ENCODE measurements around the gene NOTCH1. TPM values are rescaled to one million over a fixed set of nuclear protein-coding genes. Genes with fewer than 3 reads are reported as not detected.

Gene NOTCH1
- total RNA-seq, 1 experiment from 2014 or later: 39.2 TPM

- TF ChIP-seq EZH2 (IDR thresholded peaks at IDR 0.05; ENCODE audit: low read depth): no peak
- TF ChIP-seq, protein P1, sequence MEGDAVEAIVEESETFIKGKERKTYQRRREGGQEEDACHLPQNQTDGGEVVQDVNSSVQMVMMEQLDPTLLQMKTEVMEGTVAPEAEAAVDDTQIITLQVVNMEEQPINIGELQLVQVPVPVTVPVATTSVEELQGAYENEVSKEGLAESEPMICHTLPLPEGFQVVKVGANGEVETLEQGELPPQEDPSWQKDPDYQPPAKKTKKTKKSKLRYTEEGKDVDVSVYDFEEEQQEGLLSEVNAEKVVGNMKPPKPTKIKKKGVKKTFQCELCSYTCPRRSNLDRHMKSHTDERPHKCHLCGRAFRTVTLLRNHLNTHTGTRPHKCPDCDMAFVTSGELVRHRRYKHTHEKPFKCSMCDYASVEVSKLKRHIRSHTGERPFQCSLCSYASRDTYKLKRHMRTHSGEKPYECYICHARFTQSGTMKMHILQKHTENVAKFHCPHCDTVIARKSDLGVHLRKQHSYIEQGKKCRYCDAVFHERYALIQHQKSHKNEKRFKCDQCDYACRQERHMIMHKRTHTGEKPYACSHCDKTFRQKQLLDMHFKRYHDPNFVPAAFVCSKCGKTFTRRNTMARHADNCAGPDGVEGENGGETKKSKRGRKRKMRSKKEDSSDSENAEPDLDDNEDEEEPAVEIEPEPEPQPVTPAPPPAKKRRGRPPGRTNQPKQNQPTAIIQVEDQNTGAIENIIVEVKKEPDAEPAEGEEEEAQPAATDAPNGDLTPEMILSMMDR (conservative IDR thresholded peaks at IDR 0.05): no peak
- ChIA-PET CTCF (no interaction called here), POLR2A (ENCODE audit: unreplicated experiment) (no interaction called here)
- Histone ChIP-seq H4K20me1 (ENCODE audit: insufficient read depth) (no peaks in the 10 kb centered on the region), H3K36me3 (ENCODE audit: low read depth) (no peaks in the 10 kb centered on the region), H3K4me3 (no peak overlapping the region), H2AFZ (no peak overlapping the region), H3F3A (ENCODE audit: insufficient read depth, low read depth) (peaks cover 4% of the 10 kb centered on the region; the same call in 1 of the 2 replicates), H3K9me3 (ENCODE audit: insufficient read depth, low read depth) (no peaks in the 10 kb centered on the region), H3K9me2 (ENCODE audit: insufficient read depth) (no peaks in the 10 kb centered on the region), H3K27ac (no peak overlapping the region), H3K4me1 (replicated peaks; ENCODE audit: insufficient read depth) (no peaks in the 10 kb centered on the region), H3K27me3 (ENCODE audit: insufficient read depth, low read depth) (peaks cover 41% of the 10 kb centered on the region), H3K4me2 (no peak overlapping the region), H3K79me2 (ENCODE audit: low read depth) (no peaks in the 10 kb centered on the region)
- BruUV-seq (replicated peaks): no TSS peak
- intact Hi-C loops (cut with micrococcal nuclease; ENCODE audit: unreplicated experiment): no loop called here
- DNase-seq: no peak
Measured at GRCh38 chr9:136592666-136593065, 46.8 kb upstream of the NOTCH1 start.

GRCh38 chr9:136590821-136591752 lies 45.2 kb upstream of the NOTCH1 start:
- BruUV-seq (replicated peaks): no TSS peak
- Histone ChIP-seq H3K9me2 (ENCODE audit: insufficient read depth) (no peaks in the 10 kb centered on the region), H4K20me1 (ENCODE audit: insufficient read depth) (no peaks in the 10 kb centered on the region), H3K27ac (no peak overlapping the region), H2AFZ (no peak overlapping the region), H3K9me3 (ENCODE audit: insufficient read depth, low read depth) (no peaks in the 10 kb centered on the region), H3K79me2 (ENCODE audit: low read depth) (no peaks in the 10 kb centered on the region), H3K4me2 (no peak overlapping the region), H3K36me3 (ENCODE audit: low read depth) (no peaks in the 10 kb centered on the region), H3K27me3 (ENCODE audit: insufficient read depth, low read depth) (peaks cover 41% of the 10 kb centered on the region), H3K4me1 (replicated peaks; ENCODE audit: insufficient read depth) (no peaks in the 10 kb centered on the region), H3K4me3 (no peak overlapping the region), H3F3A (ENCODE audit: insufficient read depth, low read depth) (peaks cover 4% of the 10 kb centered on the region; the same call in 1 of the 2 replicates)
- ChIA-PET CTCF (no interaction called here), POLR2A (ENCODE audit: unreplicated experiment) (no interaction called here)
- intact Hi-C loops (cut with micrococcal nuclease; ENCODE audit: unreplicated experiment): no loop called here
- no peak for DNase-seq
- no peak for TF ChIP-seq EZH2 (IDR thresholded peaks at IDR 0.05; ENCODE audit: low read depth)
- TF ChIP-seq, protein P1 (conservative IDR thresholded peaks at IDR 0.05): no peak

GRCh38 chr9:136589766-136590763 lies 44.2 kb upstream of the NOTCH1 start:
- H3K9me2 ChIP-seq (ENCODE audit: insufficient read depth): no peaks in the 10 kb centered on the region
- H3K4me2 ChIP-seq: no peak overlapping the region
- no peak for TF ChIP-seq EZH2 (IDR thresholded peaks at IDR 0.05; ENCODE audit: low read depth)
- TF ChIP-seq, protein P1 (conservative IDR thresholded peaks at IDR 0.05): no peak
- intact Hi-C loops (cut with micrococcal nuclease; ENCODE audit: unreplicated experiment): no loop called here
- H3K79me2 ChIP-seq (ENCODE audit: low read depth): no peaks in the 10 kb centered on the region
- no peak overlapping the region for H3K27ac ChIP-seq
- no peaks in the 10 kb centered on the region for H3K4me1 ChIP-seq (replicated peaks; ENCODE audit: insufficient read depth)
- no peaks in the 10 kb centered on the region for H4K20me1 ChIP-seq (ENCODE audit: insufficient read depth)
- H3K27me3 ChIP-seq (ENCODE audit: insufficient read depth, low read depth): peaks cover 39% of the 10 kb centered on the region
- H3F3A ChIP-seq (ENCODE audit: insufficient read depth, low read depth): peaks cover 4% of the 10 kb centered on the region; the same call in 1 of the 2 replicates
- no peak overlapping the region for H2AFZ ChIP-seq
- H3K4me3 ChIP-seq: no peak overlapping the region
- H3K36me3 ChIP-seq (ENCODE audit: low read depth): no peaks in the 10 kb centered on the region
- DNase-seq: no peak
- ChIA-PET POLR2A (ENCODE audit: unreplicated experiment) (no interaction called here), CTCF (no interaction called here)
- no peaks in the 10 kb centered on the region for H3K9me3 ChIP-seq (ENCODE audit: insufficient read depth, low read depth)
- BruUV-seq (replicated peaks): no TSS peak
